Fibroblast of skin of abdomen (primary cell): ENCODE results near the gene TMEM145.

Experiments
- DNase-seq: peaks from one replicate; pipeline ENCODE4 v3.0.0-alpha.2; 2013

Gene TMEM145

DNA sequence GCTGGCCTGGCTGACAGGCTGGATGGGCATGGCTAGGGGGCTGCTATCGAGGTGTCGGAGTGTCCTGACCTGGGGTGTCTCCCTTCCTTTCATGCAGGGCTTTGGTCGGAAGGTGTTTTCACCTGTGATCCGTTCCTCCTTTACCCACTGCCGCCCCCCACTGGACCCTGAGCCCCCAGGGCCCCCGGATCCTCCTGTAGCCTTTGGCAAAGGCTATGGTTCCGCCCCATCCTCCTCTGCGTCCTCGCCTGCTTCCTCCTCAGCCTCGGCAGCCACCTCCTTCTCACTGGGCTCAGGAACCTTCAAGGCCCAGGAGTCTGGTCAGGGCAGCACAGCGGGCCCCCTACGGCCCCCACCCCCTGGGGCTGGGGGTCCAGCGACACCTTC lies 23.0 kb upstream of the TMEM145 start:
- no peak for DNase-seq

- peak; percentile 23 for DNase-seq
Measured at GRCh38 chr19:42290523-42291434, 22.3 kb upstream of the TMEM145 start.

- DNase-seq = no peak
Measured at GRCh38 chr19:42291435-42291810, 21.7 kb upstream of the TMEM145 start.

DNA sequence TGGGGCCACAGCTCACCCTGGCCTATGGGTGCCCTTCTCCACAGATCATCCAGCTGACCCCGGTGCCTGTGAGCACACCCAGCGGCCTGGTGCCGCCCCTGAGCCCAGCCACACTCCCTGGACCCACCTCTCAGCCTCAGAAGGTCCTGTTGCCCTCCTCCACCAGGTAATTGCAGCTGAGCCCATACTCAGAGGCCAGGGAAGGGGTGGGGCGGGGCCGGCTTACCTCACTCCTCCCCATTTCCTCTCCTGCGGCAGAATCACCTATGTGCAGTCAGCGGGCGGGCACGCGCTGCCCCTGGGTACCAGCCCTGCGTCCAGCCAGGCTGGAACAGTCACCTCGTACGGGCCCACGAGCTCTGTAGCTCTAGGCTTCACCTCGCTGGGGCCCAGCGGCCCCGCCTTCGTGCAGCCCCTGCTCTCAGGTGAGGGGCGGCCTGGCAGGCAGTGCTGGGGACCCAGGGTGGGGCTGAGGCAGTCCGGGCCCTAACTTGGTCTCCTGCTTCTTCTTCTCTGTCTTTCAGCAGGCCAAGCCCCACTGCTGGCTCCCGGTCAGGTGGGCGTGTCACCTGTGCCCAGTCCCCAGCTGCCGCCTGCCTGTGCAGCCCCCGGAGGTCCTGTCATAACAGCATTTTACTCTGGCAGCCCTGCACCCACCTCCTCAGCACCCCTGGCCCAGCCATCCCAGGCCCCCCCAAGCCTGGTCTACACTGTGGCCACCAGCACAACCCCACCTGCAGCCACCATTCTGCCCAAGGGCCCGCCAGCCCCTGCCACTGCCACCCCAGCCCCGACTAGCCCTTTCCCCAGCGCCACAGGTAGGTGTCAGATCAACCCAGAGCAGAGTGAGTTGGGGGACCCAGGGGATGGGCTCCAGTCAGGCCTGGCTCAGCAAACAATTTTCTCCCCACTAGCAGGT lies 20.8 kb upstream of the TMEM145 start:
- DNase-seq = no peak

- no peak for DNase-seq
Measured at GRCh38 chr19:42292963-42293362, 20.1 kb upstream of the TMEM145 start.

- DNase-seq = no peak
Measured at GRCh38 chr19:42293540-42293939, 19.6 kb upstream of the TMEM145 start.

DNA sequence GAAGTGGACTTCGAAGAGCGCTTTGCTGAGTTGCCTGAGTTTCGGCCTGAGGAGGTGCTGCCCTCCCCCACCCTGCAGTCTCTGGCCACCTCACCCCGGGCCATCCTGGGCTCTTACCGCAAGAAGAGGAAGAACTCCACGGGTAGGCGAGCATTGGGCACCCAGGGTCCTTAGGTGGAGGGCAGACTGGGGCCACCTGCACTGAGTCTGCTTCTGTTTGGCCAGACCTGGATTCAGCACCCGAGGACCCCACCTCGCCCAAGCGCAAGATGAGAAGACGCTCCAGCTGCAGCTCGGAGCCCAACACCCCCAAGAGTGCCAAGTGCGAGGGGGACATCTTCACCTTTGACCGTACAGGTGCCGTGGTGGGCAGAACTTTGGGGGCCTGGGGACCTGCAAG lies 19.2 kb upstream of the TMEM145 start:
- DNase-seq = no peak

GRCh38 chr19:42294471-42295137 lies 18.5 kb upstream of the TMEM145 start:
- no peak for DNase-seq

- no peak for DNase-seq
Measured at GRCh38 chr19:42295342-42295741, 17.8 kb upstream of the TMEM145 start.

- DNase-seq = peak; percentile 54
Measured at GRCh38 chr19:42295831-42296525, 17.1 kb upstream of the TMEM145 start.

GRCh38 chr19:42297039-42297438 lies 16.1 kb upstream of the TMEM145 start:
- no peak for DNase-seq

DNA sequence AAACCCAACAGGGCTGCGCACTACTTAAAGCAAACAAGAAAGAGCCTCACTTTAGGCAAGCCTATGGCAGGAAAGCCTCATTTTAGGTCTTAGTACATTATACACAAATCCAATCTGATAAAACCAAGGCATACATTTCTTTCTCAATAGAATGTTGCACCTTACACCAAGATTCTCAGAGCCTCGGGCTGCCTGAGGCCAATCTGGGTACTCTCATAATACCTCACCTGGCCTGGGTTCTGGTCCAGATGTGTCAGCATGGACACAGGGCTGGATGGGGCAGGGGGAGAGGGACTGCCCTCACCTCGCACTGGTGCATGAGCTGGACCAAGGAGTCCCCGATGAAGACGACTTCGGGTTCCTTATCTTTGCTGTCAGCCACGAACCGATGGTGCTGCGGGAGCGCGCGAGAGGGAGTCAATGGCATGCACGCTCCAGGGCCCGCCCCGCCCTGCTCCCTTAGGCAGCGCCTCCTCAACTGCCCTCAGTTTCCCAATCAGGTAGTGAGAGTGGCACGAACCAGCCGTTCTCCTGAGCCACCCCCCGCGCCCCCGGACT lies 11.4 kb upstream of the TMEM145 start, which contains the start of gene PRR19:
TSS of gene PRR19 (plus strand) at position 487 of the 558 bp plus-strand sequence. CDS start 7,453 bp downstream, outside the sequence.
- DNase-seq = no peak

- no peak for DNase-seq
Measured at GRCh38 chr19:42303101-42303464, 10.0 kb upstream of the TMEM145 start.

- DNase-seq = no peak
Measured at GRCh38 chr19:42303876-42304275, 9.2 kb upstream of the TMEM145 start.

DNA sequence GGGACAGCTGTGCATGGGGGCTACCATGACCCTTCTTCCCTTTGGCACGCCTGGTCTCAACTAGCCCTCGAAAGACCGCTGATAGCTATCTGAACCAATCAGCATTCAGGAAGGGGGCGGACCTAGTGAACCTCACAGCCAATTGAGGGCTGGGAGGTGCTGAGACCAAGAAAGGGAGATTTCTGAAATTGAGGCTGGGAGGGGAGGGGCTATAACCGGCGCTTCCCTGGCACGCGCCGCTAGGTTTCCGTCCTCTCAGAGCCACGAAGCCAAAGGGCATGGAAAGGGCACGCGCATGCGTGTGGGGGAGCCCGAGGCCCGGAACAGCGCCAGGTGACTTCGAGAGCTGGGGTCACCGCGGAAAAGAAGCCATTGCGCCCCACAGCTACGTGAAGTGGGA lies 6.5 kb upstream of the TMEM145 start:
- DNase-seq = no peak

DNA sequence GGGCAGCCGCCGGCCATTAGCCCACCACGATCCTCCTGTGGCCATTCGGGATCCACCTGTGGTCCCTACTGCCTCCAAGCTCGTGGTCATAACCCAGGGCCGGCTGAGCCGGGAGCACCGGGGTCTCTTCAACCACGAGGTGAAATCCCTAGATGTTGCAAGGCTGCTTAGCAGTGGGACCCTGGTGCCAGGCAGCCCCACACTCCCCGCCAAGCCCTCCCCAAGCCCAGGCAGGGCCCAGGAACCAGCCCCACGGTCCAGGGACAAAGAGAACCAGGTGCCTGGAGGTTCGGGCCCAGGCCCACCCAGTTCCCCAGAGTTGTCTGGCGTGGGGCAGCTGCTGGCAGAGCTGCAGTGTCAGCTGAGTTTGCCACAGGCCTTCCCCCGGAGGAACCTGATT lies 3.4 kb upstream of the TMEM145 start:
- DNase-seq = no peak

GRCh38 chr19:42311657-42312056 lies 1.5 kb upstream of the TMEM145 start:
- no peak for DNase-seq

DNA sequence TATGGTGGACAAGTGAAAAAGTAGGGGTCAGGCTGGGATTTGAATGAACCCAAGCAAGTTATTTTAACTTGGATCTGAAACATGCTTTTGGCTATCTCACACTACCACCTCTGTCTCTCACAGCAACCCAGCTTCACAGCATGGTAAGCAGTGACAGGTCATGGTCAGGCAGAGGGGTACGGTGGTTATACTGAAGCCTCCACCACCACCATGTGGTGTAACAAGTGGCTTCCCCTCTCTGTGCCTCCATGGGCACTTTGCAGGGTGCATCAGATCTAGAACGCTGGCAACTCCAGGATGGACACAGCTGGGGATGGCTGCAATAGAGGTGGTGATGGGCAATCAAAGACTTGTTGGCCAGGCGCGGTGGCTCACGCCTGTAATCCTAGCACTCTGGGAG lies 739 bp upstream of the TMEM145 start:
- no peak for DNase-seq

- DNase-seq = no peak
Measured at GRCh38 chr19:42313840-42314755, 989 bp downstream of the TMEM145 start.

DNA sequence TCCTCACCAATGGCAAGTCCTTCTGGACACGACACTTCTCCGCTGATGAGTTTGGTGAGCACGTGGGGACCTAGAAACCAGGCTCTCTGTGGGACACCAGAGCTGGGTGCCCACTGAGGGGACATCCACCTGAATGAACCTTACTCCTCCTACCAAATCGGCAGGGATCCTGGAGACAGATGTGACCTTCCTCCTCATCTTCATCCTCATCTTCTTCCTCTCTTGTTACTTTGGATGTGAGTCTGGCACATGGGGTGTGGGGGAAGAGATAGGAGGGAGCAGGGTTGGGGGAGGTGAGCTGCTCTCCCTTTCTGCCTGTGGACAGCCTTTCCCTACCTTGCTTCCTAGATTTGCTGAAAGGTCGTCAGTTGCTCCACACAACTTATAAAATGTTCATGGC lies 1.9 kb downstream of the TMEM145 start:
- no peak for DNase-seq
